Left renal cortex interstitium (tissue), 4 donors: ENCODE data around the gene CGB1. TPM values are rescaled to one million over a fixed set of nuclear protein-coding genes. Genes with fewer than 3 reads are reported as not detected.
"Not testable (repeated sequence)": the region's sequence is repeated elsewhere in the genome, so short reads cannot be mapped to it uniquely, and the experiment has no call there.

ENCODE experiments used
- DNase-seq, 4 donors: peaks; one replicate each; pipeline ENCODE4 v3.0.0-alpha.2; 2013; ENCODE audit warnings: low read depth in 4 of 4, low spot score in 2 of 4, missing footprints in 1 of 4
- polyA plus RNA-seq, 4 donors: library from polyadenylated mRNA; unstranded; fragments of 120-200 nt; gene quantifications; one replicate each; pipeline ENCODE4 v1.2.1, GENCODE V29; 2013; ENCODE audit not compliant: insufficient read length in 4 of 4

CGB1 gene
- polyA plus RNA-seq, 4 donors, result not detected

GRCh38 chr19:49059053-49059452, 22.4 kb upstream of the CGB1 start:
- no peak for DNase-seq

DNA sequence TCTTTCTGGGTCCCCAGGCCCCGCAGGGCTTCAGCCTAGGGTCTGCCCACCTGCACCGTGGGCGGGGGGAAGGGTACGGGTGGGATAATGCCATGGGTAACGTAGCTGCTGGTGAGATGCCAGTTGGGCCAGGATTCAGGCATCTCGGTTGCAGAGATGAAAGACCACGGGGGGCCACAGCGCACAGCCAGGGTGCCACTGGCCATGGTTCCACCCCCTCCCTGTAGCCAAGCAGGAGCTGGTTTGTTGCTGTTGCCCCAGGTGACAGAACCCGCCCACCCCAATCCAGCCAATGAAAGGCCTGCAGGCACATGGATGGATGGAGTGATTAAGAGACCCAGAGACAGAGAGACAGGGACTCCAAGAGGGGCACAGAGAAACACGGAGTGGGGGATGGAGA, 21.9 kb upstream of the CGB1 start:
- no peak for DNase-seq

- DNase-seq, result peak in 1 of 4 donors; percentile 74
Observed at GRCh38 chr19:49057636-49058234, 21.0 kb upstream of the CGB1 start, which contains the start of gene CGB7. Gene CGB7 (minus strand): TSS chr19:49057749. CDS start chr19:49055375, 2,374 bp downstream.

DNA sequence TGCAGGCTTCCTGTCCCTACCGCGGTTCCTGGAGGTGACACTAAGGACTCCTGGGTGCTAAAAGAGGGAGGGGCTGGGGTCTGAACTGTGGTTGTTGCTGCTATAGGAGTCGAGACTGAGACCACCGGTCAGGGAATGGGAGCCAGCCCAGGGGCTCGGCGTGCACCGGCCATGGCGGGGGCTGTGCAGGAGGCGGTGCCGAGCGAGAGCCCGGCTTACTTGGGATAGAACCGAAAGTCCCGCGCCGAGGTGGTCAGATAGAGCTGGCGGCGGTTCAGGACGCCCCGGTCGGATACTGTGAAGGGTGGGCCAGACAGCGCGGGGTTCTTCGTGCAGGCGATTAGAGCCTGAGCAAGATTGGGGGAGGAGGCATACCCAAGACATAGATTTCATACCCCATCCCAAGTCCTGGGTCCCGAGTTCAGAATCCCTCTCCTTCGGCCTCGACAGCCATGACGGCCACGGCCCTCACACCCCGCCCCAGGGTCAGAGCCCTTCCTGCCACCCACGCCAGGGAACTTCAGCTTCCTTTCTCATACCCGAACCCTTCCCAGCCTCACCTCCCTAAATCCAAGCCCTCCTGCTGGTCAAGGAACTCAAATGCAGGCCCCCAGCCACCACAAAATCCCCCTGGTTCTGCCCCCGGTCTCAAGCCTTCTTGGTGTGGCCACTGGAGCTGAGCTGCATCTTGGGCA, 20.4 kb upstream of the CGB1 start:
- not testable (repeated sequence) for DNase-seq

DNA sequence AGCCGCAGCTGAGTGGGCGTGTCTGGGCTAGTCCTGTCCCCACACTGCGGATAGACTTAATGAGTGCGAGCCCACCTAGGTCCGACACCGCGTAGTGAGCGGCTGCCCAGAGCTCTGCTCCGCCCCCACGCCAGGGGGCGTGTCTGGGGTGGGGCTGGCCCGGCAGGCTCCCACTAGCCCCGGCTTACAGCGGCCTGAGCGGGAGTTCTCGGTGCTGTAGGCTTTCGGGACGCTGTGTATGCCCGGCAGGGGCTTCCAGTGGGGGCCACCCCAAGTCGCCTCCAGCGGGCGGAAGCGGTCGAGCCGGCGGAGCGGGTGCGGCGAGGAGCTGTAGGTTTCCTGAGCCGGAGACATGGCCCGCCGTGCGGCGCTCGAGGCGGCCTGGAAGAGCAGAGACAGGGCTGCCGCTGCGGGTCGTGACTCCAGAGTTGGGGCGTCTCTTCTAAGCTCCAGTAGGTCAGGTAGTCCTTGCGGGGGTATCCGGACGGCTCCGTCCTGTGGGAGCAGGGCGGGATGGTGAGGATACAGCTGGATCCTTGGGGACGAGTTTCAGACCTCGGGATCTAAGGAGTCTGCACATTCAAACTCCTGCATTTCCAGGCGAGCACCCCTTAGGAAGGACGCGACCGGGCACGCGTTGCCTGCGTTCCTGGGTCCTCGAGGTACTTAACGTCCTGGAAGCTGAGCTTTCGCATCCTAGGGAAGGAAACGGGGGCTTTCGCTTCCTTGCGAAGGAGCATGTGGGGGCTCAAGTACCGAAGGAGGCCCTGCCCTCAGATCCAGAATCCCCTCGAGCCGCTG, 19.6 kb upstream of the CGB1 start:
- DNase-seq, result no peak

DNA sequence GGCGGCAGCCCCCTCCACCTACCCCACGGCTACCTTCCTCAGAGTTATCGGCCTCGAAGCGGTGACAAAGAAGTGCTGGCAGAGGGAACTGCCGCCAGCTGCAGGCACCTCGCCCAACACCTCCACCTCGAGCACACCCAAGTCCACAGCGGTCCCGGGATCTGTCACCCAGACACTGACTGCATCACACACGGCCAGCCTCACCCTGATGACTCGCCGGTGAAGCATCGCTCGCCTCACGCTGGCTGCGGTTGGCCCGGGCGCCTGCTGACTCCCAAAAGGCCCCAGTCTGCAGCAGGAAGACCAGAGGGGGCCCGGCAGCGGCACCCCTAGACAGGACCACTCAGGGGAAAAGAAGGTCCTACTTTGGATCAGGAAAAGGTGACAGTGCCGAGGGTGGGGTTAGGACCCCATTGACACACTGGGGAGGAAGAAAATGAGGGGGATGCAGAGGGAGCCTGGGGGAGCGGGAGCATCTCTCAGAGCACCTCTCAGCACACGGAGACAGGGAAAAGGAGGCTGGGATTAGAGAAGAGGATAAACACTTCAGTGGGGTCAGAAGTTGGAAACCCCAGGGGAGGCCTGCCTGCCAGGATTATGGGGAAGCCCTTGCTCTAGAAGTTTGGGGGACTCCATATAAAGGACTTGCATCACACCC, 13.8 kb upstream of the CGB1 start:
- not testable (repeated sequence) for DNase-seq

DNA sequence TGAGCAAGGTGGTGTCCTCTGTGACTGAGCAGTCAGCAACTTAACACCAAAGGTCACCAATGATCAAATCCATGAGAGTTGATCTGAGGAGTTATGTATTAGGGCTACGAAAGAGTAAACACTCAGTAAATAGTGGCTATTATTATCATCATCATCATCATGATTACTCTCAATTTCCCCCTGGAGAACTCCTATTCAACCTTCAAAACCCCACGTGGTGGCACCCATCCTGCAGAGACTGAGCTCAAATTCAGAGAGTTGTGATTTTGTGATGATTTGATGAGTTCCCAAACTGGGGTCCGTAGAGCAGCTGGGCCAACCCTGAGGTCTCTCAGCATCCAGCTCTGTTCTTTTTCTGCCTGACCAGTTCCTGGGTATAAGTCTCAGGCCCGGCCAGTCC, 13.1 kb upstream of the CGB1 start:
- DNase-seq, result not testable (repeated sequence)

- DNase-seq, result not testable (repeated sequence)
Observed at GRCh38 chr19:49049011-49049410, 12.3 kb upstream of the CGB1 start, which contains the start of gene CGB8. Gene CGB8 (minus strand): TSS chr19:49049111. CDS start chr19:49048739, 372 bp downstream.

GRCh38 chr19:49043548-49043947, 6.9 kb upstream of the CGB1 start, which contains the start of gene CGB5:
Gene CGB5 (plus strand): TSS chr19:49043848. CDS start chr19:49044210, 362 bp downstream.
- DNase-seq, result not testable (repeated sequence)

DNA sequence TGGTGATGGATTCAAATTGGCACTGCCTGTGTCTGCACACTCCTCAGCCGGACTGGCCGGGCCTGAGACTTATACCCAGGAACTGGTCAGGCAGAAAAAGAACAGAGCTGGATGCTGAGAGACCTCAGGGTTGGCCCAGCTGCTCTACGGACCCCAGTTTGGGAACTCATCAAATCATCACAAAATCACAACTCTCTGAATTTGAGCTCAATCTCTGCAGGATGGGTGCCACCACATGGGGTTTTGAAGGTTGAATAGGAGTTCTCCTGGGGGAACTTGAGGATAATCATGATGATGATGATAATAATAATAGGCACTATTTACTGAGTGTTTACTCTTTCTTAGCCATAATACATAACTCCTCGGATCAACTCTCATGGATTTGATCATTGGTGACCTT, 6.0 kb upstream of the CGB1 start:
- not testable (repeated sequence) for DNase-seq

GRCh38 chr19:49042177-49042576, 5.5 kb upstream of the CGB1 start:
- DNase-seq, result no peak

DNA sequence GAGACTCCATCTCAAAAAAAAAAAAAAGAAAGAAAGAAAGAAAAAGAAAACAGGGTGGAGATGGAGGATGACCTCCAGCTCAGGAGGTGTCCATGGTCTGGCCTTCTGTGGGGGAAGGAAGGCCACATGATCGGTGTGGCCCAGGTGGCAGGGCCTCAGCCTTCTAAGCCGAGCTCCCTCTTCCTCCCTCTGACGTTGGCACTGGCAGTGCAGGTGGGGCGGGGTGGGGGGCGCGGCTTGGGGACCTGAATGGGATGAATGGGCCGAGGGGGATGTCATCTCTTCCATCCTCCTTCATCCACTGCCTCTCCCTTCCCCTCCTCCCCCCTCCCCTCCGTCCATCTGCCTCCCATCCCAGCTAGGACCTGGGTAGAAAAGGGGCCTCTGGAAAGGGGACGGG, 3.0 kb upstream of the CGB1 start:
- not testable (repeated sequence) for DNase-seq

- not testable (repeated sequence) for DNase-seq
Observed at GRCh38 chr19:49038557-49039276, 2.0 kb upstream of the CGB1 start.

GRCh38 chr19:49038111-49038510, 1.4 kb upstream of the CGB1 start:
- DNase-seq, result not testable (repeated sequence)

DNA sequence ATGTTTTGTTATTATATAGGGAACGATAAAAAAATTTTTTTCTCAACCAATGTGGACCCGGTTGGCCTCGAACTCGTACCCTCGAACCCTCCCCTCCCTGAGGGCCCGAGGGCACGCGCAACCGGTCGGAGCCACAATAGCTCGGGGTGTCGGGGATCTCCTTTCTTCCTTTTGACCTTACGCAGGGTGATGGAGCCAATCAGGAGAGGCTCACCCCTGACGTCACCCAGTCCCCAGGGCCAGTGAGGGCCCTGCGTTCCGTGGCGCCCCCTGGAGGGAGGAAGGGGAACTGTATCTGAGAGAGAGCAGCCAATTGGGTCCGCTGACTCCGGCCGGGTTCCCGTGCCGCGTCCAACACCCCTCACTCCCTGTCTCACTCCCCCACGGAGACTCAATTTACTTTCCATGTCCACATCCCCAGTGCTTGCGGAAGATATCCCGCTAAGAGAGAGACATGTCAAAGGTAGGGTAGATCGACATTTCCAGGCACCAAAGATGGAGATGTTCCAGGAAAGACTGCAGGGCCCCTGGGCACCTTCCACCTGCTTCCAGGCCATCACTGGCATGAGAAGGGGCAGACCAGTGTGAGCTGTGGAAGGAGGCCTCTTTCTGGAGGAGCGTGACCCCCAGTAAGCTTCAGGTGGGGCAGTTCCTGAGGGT, 4.9 kb downstream of the CGB1 start, which contains the start of gene CGB2:
CGB2 (plus strand) TSS at position 249 of the 660 bp plus-strand sequence; CDS start at position 455, 206 bp downstream.
- not testable (repeated sequence) for DNase-seq

- DNase-seq, result not testable (repeated sequence)
Observed at GRCh38 chr19:49030323-49030722, 6.4 kb downstream of the CGB1 start.

DNA sequence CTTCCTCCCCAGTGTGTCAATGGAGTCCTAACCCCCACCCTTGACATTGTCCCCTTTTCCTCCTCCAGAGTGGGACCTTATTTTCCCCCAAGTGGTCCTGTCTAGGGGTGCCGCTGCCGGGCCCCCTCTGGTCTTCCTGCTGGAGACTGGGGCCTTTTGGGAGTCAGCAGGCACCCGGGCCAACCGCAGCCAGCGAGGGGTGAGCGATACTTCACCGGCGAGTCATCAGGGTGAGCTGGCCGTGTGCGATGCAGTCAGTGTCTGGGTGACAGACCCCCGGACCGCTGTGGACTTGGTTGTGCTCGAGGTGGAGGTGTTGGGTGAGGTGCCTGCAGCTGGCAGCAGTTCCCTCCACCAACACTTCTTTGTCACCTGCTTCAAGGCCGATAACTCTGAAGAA, 6.9 kb downstream of the CGB1 start:
- not testable (repeated sequence) for DNase-seq

- DNase-seq, result not testable (repeated sequence)
Observed at GRCh38 chr19:49028686-49029085, 8.0 kb downstream of the CGB1 start.

- not testable (repeated sequence) for DNase-seq
Observed at GRCh38 chr19:49025599-49025998, 11.1 kb downstream of the CGB1 start.
